ENCODE results near the gene SYNCRIP. TPM values are rescaled to one million over a fixed set of nuclear protein-coding genes. Genes with fewer than 3 reads are reported as not detected.

Gene SYNCRIP
- total and polyA plus RNA-seq, 2 experiments from 2014 or later = 62.1 to 78.1 TPM

GRCh38 chr6:85612690-85613474 is 29.8 kb downstream of the SYNCRIP start:
- peak overlapping the region; percentile 23 for H3K4me2 ChIP-seq
- H2AFZ ChIP-seq = no peak overlapping the region
- no peaks in the 10 kb centered on the region for H3K36me3 ChIP-seq (replicated peaks; ENCODE audit: insufficient read depth, low read depth)
- H4K20me1 ChIP-seq (ENCODE audit: insufficient read depth, poor library complexity, severe bottlenecking) = peaks cover 15% of the 10 kb centered on the region
- H3K9me2 ChIP-seq (replicated peaks; ENCODE audit: insufficient read depth) = no peaks in the 10 kb centered on the region
- 100% methylated on average over 4 of the region's 4 CpGs for WGBS (ENCODE audit: low lambda C conversion rate, missing lambda C conversion rate)
- peaks cover 55% of the 10 kb centered on the region for H3K79me2 ChIP-seq
- TF ChIP-seq EZH2 (IDR thresholded peaks at IDR 0.05; ENCODE audit: borderline replicate concordance) = no peak
- TF ChIP-seq EZH2phosphoT487 (IDR thresholded peaks at IDR 0.05; ENCODE audit: low read depth, severe bottlenecking, unreplicated experiment) = no peak
- TF ChIP-seq CTCF (IDR thresholded peaks at IDR 0.05; ENCODE audit: poor library complexity) = no peak
- no peaks in the 10 kb centered on the region for H3K27me3 ChIP-seq
- H3K9me3 ChIP-seq (ENCODE audit: low read depth) = no peaks in the 10 kb centered on the region
- peaks cover 9% of the 10 kb centered on the region for H3K4me1 ChIP-seq (ENCODE audit: insufficient read depth)
- no peak overlapping the region for H3K4me3 ChIP-seq
- DNase-seq (ENCODE audit: low spot score) = no peak
- peak overlapping the region; percentile 61 for H3K27ac ChIP-seq

GRCh38 chr6:85610182-85610895 is 32.3 kb downstream of the SYNCRIP start:
- Histone ChIP-seq H4K20me1 (ENCODE audit: insufficient read depth, poor library complexity, severe bottlenecking) (peaks cover 7% of the 10 kb centered on the region), H3K79me2 (peaks cover 39% of the 10 kb centered on the region)

GRCh38 chr6:85602100-85602499 is 40.6 kb downstream of the SYNCRIP start:
- TF ChIP-seq EZH2phosphoT487 (IDR thresholded peaks at IDR 0.05; ENCODE audit: low read depth, severe bottlenecking, unreplicated experiment) = no peak
- TF ChIP-seq CTCF (IDR thresholded peaks at IDR 0.05; ENCODE audit: poor library complexity) = no peak
- no peak for TF ChIP-seq EZH2 (IDR thresholded peaks at IDR 0.05; ENCODE audit: borderline replicate concordance)
- Histone ChIP-seq H2AFZ (no peak overlapping the region), H3K9me2 (replicated peaks; ENCODE audit: insufficient read depth) (no peaks in the 10 kb centered on the region)

More at GRCh38 chr6:85610182-85610895, 32.3 kb downstream of the SYNCRIP start:
- no peaks in the 10 kb centered on the region for H3K9me3 ChIP-seq (ENCODE audit: low read depth)
- H3K4me2 ChIP-seq = no peak overlapping the region
- H3K27ac ChIP-seq = no peak overlapping the region
- peaks cover 9% of the 10 kb centered on the region for H3K4me1 ChIP-seq (ENCODE audit: insufficient read depth)
- DNase-seq (ENCODE audit: low spot score) = no peak
- H3K27me3 ChIP-seq = no peaks in the 10 kb centered on the region
- no peaks in the 10 kb centered on the region for H3K9me2 ChIP-seq (replicated peaks; ENCODE audit: insufficient read depth)
- 100% methylated on average over 2 of the region's 2 CpGs for WGBS (ENCODE audit: low lambda C conversion rate, missing lambda C conversion rate)
- H2AFZ ChIP-seq = no peak overlapping the region
- no peak for TF ChIP-seq EZH2 (IDR thresholded peaks at IDR 0.05; ENCODE audit: borderline replicate concordance)
- no peak for TF ChIP-seq EZH2phosphoT487 (IDR thresholded peaks at IDR 0.05; ENCODE audit: low read depth, severe bottlenecking, unreplicated experiment)
- no peak for TF ChIP-seq CTCF (IDR thresholded peaks at IDR 0.05; ENCODE audit: poor library complexity)
- no peaks in the 10 kb centered on the region for H3K36me3 ChIP-seq (replicated peaks; ENCODE audit: insufficient read depth, low read depth)
- no peak overlapping the region for H3K4me3 ChIP-seq

More at GRCh38 chr6:85602100-85602499, 40.6 kb downstream of the SYNCRIP start:
- Histone ChIP-seq H3K9me3 (ENCODE audit: low read depth) (no peaks in the 10 kb centered on the region), H3K4me3 (no peak overlapping the region), H3K4me2 (no peak overlapping the region), H3K27me3 (no peaks in the 10 kb centered on the region), H4K20me1 (ENCODE audit: insufficient read depth, poor library complexity, severe bottlenecking) (no peaks in the 10 kb centered on the region), H3K79me2 (no peaks in the 10 kb centered on the region), H3K36me3 (replicated peaks; ENCODE audit: insufficient read depth, low read depth) (no peaks in the 10 kb centered on the region), H3K4me1 (ENCODE audit: insufficient read depth) (no peaks in the 10 kb centered on the region), H3K27ac (no peak overlapping the region)
- DNase-seq (ENCODE audit: low spot score) = no peak
- WGBS (ENCODE audit: low lambda C conversion rate, missing lambda C conversion rate) = 80% methylated on average over 4 of the region's 4 CpGs
